ENCODE results near the gene CLNK.

Gene CLNK

DNA sequence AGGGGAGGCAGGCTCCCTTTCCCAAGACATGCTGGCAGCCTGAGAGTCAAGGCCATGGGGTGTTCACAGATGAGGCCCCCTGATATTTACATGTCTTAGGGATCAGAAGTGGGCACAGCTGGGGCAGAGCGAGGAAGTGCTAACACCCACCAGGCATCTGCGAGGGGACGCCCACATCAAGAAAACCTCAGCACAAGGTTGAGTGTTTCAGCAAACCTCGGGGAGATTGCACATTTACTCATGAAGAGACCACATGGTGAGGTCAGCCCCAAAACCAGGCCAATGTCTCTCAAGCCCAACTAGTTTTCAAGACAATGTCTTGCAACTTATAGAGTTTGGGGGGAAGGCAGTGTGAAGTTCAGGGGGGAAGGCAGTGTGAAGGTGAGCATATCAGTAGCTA is 55.2 kb downstream of the CLNK start:
- POLR2A ChIA-PET (ENCODE audit: low non-redundant PET), result no interaction called here
- no peak for DNase-seq (ENCODE audit: low spot score)
- H3K27ac ChIP-seq, result no peak overlapping the region
- TF ChIP-seq CTCF (conservative IDR thresholded peaks at IDR 0.05; ENCODE audit: low read depth), result no peak
- CTCF ChIA-PET, result no interaction called here

DNA sequence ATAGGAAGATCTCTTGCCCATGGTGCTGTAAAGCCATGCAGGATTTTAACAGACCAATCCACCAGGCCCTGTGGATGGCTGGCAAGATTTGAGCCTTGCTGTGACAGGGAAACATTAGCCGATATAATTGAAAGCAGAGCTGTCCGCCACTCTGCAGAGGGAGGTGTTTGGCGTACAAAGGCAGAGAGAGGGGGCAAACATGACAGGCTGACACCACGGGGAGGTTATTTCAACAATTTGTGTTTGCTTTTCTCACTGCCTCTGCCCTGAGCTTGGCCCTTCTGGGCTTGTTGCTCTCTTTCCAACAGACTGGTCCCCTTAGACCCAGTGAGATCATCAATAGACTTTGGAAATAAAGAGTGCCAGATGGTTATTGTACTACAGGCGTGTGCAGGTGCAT is 59.4 kb downstream of the CLNK start:
- ChIA-PET POLR2A (ENCODE audit: low non-redundant PET) (no interaction called here), CTCF (no interaction called here)
- TF ChIP-seq CTCF (conservative IDR thresholded peaks at IDR 0.05; ENCODE audit: low read depth), result no peak
- H3K27ac ChIP-seq, result no peak overlapping the region
- DNase-seq (ENCODE audit: low spot score), result no peak

DNA sequence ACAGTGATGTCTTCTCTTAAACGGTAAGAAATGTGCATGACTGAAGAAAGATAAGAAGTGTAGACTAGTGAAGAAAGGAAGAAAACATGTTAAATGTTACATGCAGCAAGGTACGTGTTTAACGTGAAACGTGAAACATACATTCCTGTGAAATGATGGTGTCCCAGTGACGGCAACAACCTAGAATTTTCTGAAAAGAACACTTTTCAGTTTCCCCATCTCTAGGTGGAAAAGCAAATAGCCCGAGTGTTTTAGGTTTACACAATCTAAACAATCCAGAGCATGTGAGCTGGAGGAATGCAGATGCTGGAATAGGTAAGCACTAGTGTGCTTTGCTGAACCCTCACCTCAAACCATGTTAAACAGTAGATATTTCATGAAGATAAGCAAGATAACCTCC is 60.7 kb downstream of the CLNK start:
- POLR2A ChIA-PET (ENCODE audit: low non-redundant PET), result no interaction called here
- no peak overlapping the region for H3K27ac ChIP-seq
- DNase-seq (ENCODE audit: low spot score), result no peak
- CTCF ChIA-PET, result interaction anchor here (1.5 kb wide), 1 partner anchor 805 kb away, joined by 3 read pairs; the partner anchor contains the start of gene HS3ST1
- TF ChIP-seq CTCF (conservative IDR thresholded peaks at IDR 0.05; ENCODE audit: low read depth), result no peak

GRCh38 chr4:10623241-10623640 is 61.3 kb downstream of the CLNK start:
- no peak for DNase-seq (ENCODE audit: low spot score)
- H3K27ac ChIP-seq, result no peak overlapping the region
- ChIA-PET POLR2A (ENCODE audit: low non-redundant PET) (no interaction called here), CTCF (interaction anchor here (1.5 kb wide), 1 partner anchor 806 kb away, joined by 3 read pairs; the partner anchor contains the start of gene HS3ST1)
- TF ChIP-seq CTCF (conservative IDR thresholded peaks at IDR 0.05; ENCODE audit: low read depth), result no peak

GRCh38 chr4:10622728-10623127 is 61.8 kb downstream of the CLNK start:
- no peak for TF ChIP-seq CTCF (conservative IDR thresholded peaks at IDR 0.05; ENCODE audit: low read depth)
- DNase-seq (ENCODE audit: low spot score), result no peak
- H3K27ac ChIP-seq, result no peak overlapping the region
- ChIA-PET POLR2A (ENCODE audit: low non-redundant PET) (no interaction called here), CTCF (interaction anchor here (1.5 kb wide), 1 partner anchor 807 kb away, joined by 3 read pairs; the partner anchor contains the start of gene HS3ST1)

GRCh38 chr4:10620935-10621488 is 63.6 kb downstream of the CLNK start:
- DNase-seq (ENCODE audit: low spot score), result no peak
- no peak for TF ChIP-seq CTCF (conservative IDR thresholded peaks at IDR 0.05; ENCODE audit: low read depth)
- POLR2A ChIA-PET (ENCODE audit: low non-redundant PET), result no interaction called here
- CTCF ChIA-PET, result no interaction called here
- no peak overlapping the region for H3K27ac ChIP-seq
